PC-3 (cell line): ENCODE data around the gene MMP10. TPM values are rescaled to one million over a fixed set of nuclear protein-coding genes. Genes with fewer than 3 reads are reported as not detected.

Source experiments
- ATAC-seq: fragments of 200-7000 bp; cut with Tn5 transposase; 2 replicates; pipeline ENCODE4 v1.9.1; 2020; ENCODE audit warnings: mild to moderate bottlenecking, moderate library complexity
- BruUV-seq: library from RNA; stranded (reverse); fragments of 400-500 nt; replicated peaks from 2 replicates; lab custom pipeline; 2021; lab: Mats Ljungman, UMichigan
- CTCF ChIA-PET: fragments of 300-600 bp; sonication (Branson Sonifier 250); formaldehyde crosslinking; loops from one replicate; lab custom pipeline; 2022; ENCODE audit warnings: antibody characterized with exemption; lab: Charles Lee
- POLR2A ChIA-PET: fragments of 300-600 bp; sonication (Branson Sonifier 250); formaldehyde crosslinking; loops from one replicate; lab custom pipeline; 2022; ENCODE audit warnings: antibody characterized with exemption; ENCODE audit not compliant: unreplicated experiment; lab: Charles Lee
- DNase-seq: peaks from one replicate; pipeline ENCODE4 v3.0.0-alpha.2; 2015
- H2AFZ ChIP-seq: fragments of 300-600 bp; sonication (generic); 2 replicates; pipeline ENCODE4 v1.6.0; 2016; ENCODE audit warnings: antibody characterized with exemption, low read length
- H3F3A ChIP-seq: fragments of 300-600 bp; sonication (generic); one replicate; pipeline ENCODE4 v1.6.0; 2017; ENCODE audit warnings: antibody characterized with exemption, low read length, control low read depth, mild to moderate bottlenecking; ENCODE audit not compliant: unreplicated experiment
- H3K27ac ChIP-seq: fragments of 300-600 bp; sonication (generic); 2 replicates; pipeline ENCODE4 v1.5.1; 2016; ENCODE audit warnings: mild to moderate bottlenecking, low read length
- H3K27me3 ChIP-seq: fragments of 300-600 bp; sonication (generic); 2 replicates; pipeline ENCODE4 v1.6.1; 2016; ENCODE audit warnings: low read length, mixed read lengths
- H3K36me3 ChIP-seq: fragments of 300-600 bp; sonication (generic); 2 replicates; pipeline ENCODE4 v1.6.1; 2016; ENCODE audit warnings: low read depth, mixed run types, low read length, mixed read lengths
- H3K4me1 ChIP-seq: fragments of 300-600 bp; sonication (generic); 2 replicates; pipeline ENCODE4 v1.5.1; 2016; ENCODE audit warnings: low read length; ENCODE audit not compliant: insufficient read depth
- H3K4me2 ChIP-seq: fragments of 300-600 bp; sonication (generic); 2 replicates; pipeline ENCODE4 v1.6.0; 2016; ENCODE audit warnings: low read length
- H3K4me3 ChIP-seq: fragments of 300-600 bp; sonication (generic); 2 replicates; pipeline ENCODE4 v1.5.1; 2016; ENCODE audit warnings: mild to moderate bottlenecking, low read length, mixed read lengths
- H3K79me2 ChIP-seq: fragments of 300-600 bp; sonication (generic); 2 replicates; pipeline ENCODE4 v1.6.1; 2017; ENCODE audit warnings: low read length, mixed read lengths
- H3K9ac ChIP-seq: fragments of 300-600 bp; sonication (generic); 2 replicates; pipeline ENCODE4 v1.6.0; 2016; ENCODE audit warnings: mild to moderate bottlenecking, low read length
- H3K9me2 ChIP-seq: fragments of 300-600 bp; sonication (generic); replicated peaks from 2 replicates; pipeline ENCODE4 v1.6.1; 2016; ENCODE audit warnings: mixed run types, low read length, mixed read lengths
- H3K9me3 ChIP-seq: fragments of 300-600 bp; sonication (generic); 2 replicates; pipeline ENCODE4 v1.6.1; 2016; ENCODE audit warnings: low read length, mixed read lengths
- H4K20me1 ChIP-seq: fragments of 300-600 bp; sonication (generic); 2 replicates; pipeline ENCODE4 v1.6.1; 2016; ENCODE audit warnings: low read length, mixed read lengths
- EZH2 ChIP-seq: fragments of 300-600 bp; sonication (generic); IDR thresholded peaks from one replicate; pipeline ENCODE4 v1.6.1; 2017; ENCODE audit warnings: antibody characterized with exemption, mild to moderate bottlenecking, low read length; ENCODE audit not compliant: unreplicated experiment
- EZH2phosphoT487 ChIP-seq: fragments of 300-600 bp; sonication (generic); IDR thresholded peaks from 2 replicates; pipeline ENCODE4 v1.6.1; 2018; ENCODE audit warnings: mild to moderate bottlenecking, antibody characterized with exemption, low read length, borderline replicate concordance
- intact Hi-C: fragments of 100-400 bp; cut with micrococcal nuclease; formaldehyde crosslinking; loops from 2 replicates; pipeline ENCODE4 v1.9.0; 2023
- total RNA-seq: library from RNA; depleted of rRNA; stranded (reverse); fragments of >200 nt; gene quantifications from 2 replicates; pipeline ENCODE4 v1.2.3, GENCODE V29; 2014
- TF ChIP-seq, protein P1 (sequence below): fragments of 300-600 bp; sonication (generic); conservative IDR thresholded peaks from 2 replicates; pipeline ENCODE4 v1.5.1; 2017; ENCODE audit warnings: antibody characterized with exemption, low read depth, mild to moderate bottlenecking, low read length

MMP10 gene
- total RNA-seq, 1 experiment from 2014 or later, result 0.07 TPM

DNA sequence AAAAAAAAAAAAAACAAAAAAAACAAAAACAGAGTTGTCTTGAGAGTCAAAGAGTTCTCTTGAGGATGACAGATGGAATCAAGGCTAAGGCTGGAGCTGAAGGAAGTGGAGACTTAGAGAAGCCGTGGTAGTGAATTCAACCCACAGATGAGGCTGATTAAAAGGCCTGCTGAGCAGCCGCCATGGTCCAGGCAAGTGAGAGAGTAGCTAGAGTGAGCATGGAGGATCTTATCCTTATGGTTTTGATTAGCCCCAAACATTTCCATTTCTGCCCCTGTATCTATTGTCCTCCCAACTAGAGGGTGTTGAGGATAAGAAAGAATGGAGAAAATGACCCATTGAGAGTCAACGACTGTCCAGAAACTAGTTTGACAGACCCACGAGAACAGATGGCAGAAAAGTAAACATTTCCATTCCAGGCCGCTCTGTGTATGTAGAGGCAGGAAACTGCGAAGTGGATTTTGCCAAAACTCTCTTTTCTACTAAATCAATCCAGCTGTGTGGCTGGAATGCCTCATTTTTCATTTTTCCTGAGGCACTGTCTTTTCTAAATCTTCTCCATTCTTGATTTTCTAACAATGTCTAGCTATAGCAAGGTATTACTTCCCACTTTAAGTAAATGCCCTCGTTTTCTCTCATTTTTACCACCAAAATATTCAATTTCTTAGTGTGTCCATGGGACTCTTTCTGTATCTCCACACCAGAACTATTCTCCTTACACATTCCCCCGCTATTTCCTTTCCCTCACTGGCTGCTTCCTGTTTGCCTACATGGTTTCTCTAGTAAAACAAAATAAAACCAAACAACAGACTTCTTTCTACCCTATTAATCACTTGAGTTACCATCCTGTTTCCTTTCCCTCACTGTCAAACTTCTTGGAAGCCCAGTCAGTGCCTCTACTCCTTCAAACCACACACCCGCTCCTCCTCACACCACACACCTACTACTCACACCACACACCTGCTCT, 50.3 kb downstream of the MMP10 start:
- intact Hi-C loops, result loop anchor here (5.0 kb wide), 1 partner anchor 307 kb away; no protein-coding TSS in a partner anchor
- no peak for DNase-seq
- Histone ChIP-seq H3K4me1 (peaks cover 7% of the 10 kb centered on the region; the same call in 1 of the 2 replicates), H4K20me1 (no peaks in the 10 kb centered on the region), H2AFZ (no peak overlapping the region), H3K36me3 (no peaks in the 10 kb centered on the region), H3K9me2 (no peaks in the 10 kb centered on the region), H3K79me2 (no peaks in the 10 kb centered on the region), H3K4me3 (no peak overlapping the region), H3K27ac (no peak overlapping the region), H3K4me2 (no peak overlapping the region), H3F3A (no peaks in the 10 kb centered on the region), H3K9me3 (no peaks in the 10 kb centered on the region), H3K9ac (no peak overlapping the region), H3K27me3 (no peaks in the 10 kb centered on the region)
- no peak for TF ChIP-seq EZH2
- TF ChIP-seq, protein P1, sequence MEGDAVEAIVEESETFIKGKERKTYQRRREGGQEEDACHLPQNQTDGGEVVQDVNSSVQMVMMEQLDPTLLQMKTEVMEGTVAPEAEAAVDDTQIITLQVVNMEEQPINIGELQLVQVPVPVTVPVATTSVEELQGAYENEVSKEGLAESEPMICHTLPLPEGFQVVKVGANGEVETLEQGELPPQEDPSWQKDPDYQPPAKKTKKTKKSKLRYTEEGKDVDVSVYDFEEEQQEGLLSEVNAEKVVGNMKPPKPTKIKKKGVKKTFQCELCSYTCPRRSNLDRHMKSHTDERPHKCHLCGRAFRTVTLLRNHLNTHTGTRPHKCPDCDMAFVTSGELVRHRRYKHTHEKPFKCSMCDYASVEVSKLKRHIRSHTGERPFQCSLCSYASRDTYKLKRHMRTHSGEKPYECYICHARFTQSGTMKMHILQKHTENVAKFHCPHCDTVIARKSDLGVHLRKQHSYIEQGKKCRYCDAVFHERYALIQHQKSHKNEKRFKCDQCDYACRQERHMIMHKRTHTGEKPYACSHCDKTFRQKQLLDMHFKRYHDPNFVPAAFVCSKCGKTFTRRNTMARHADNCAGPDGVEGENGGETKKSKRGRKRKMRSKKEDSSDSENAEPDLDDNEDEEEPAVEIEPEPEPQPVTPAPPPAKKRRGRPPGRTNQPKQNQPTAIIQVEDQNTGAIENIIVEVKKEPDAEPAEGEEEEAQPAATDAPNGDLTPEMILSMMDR, result no peak
- TF ChIP-seq EZH2phosphoT487, result no peak
- no TSS peak for BruUV-seq
- ATAC-seq, result peak; percentile 12; the same call in 1 of the 2 replicates
- POLR2A ChIA-PET, result no interaction called here
- CTCF ChIA-PET, result no interaction called here

DNA sequence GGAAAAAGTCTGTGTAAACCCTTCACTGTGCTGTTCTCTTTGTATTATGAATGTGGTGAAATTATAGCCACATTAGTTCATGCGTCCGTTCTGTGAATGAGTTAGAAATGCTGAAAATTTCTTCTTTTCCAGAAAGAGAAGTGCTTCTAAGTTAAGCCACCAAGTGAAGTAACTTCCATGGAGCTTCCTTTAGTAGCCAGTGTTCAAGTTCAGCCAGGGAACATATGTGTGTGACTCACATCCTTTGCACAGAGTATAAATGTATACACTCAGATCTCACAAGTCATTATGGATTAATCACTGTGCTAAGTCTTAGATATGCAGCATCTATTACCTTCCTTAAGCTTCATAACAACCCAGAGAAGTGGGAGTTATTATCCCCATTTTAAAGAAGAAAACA, 52.5 kb downstream of the MMP10 start:
- peak; percentile 66 for DNase-seq
- H3K27me3 ChIP-seq, result no peaks in the 10 kb centered on the region
- peaks cover 7% of the 10 kb centered on the region; the same call in 1 of the 2 replicates for H3K4me1 ChIP-seq
- ChIA-PET CTCF (no interaction called here), POLR2A (no interaction called here)
- no peaks in the 10 kb centered on the region for H3K36me3 ChIP-seq
- H3K4me2 ChIP-seq, result no peak overlapping the region
- no peak overlapping the region for H3K9ac ChIP-seq
- no peaks in the 10 kb centered on the region for H3F3A ChIP-seq
- H3K27ac ChIP-seq, result no peak overlapping the region
- no peak overlapping the region for H2AFZ ChIP-seq
- intact Hi-C loops, result no loop called here
- TF ChIP-seq, protein P1, result no peak
- no peak for TF ChIP-seq EZH2
- TF ChIP-seq EZH2phosphoT487, result no peak
- H4K20me1 ChIP-seq, result no peaks in the 10 kb centered on the region
- BruUV-seq, result no TSS peak
- H3K9me2 ChIP-seq, result no peaks in the 10 kb centered on the region
- no peaks in the 10 kb centered on the region for H3K79me2 ChIP-seq
- H3K4me3 ChIP-seq, result no peak overlapping the region
- H3K9me3 ChIP-seq, result no peaks in the 10 kb centered on the region
- peak; percentile 88 for ATAC-seq
